EL (cell line): Measurements from ENCODE around the gene FAM162B.
"Not testable (repeated sequence)": the region's sequence is repeated elsewhere in the genome, so short reads cannot be mapped to it uniquely, and the experiment has no call there.

Source experiments
- DNase-seq: peaks from one replicate; pipeline ENCODE4 v3.0.0-alpha.2; 2016

FAM162B gene

GRCh38 chr6:116714761-116715160, 50.8 kb downstream of the FAM162B start:
- DNase-seq: no peak

DNA sequence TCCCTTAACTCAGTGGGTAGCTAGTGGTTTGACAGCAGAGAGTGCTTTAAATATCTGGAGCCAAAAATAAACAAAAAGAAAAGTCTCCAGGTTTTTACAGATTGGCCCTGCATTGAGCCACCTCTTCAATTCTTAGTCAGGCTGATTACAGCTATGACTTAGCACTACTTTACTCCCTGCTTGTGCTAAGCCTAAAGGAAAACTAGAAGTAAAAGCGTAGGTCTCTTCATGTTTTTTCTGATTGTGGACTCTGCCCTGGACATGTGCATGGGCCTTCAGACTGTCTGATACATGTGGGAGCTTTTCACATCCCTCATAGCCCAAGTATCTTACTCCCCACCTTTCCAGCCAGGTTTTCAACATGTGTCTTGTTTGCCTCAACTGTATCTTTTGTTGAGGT, 51.2 kb downstream of the FAM162B start:
- no peak for DNase-seq

- no peak for DNase-seq
These were observed 59.6 kb downstream of the FAM162B start for GRCh38 chr6:116705917-116706316.

DNA sequence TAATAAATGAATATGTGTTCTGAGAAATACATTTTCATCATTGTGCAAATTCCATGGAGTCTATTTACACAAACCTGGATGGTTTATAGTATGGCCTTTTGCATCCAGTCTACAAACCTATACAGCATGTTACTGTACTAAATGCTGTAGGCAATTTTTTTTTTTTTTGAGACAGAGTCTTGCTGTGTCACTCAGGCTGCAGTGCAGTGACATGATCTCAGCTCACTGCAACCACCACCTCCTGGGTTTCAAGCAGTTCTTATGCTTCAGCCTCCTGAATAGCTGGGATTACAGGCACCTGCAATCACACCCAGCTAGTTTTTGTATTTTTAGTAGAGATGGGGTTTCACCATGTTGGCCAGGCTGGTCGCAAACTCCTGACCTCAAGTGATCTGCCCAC, 61.6 kb downstream of the FAM162B start:
- not testable (repeated sequence) for DNase-seq
